ENCODE measurements around the gene ZFR2. TPM values are rescaled to one million over a fixed set of nuclear protein-coding genes. Genes with fewer than 3 reads are reported as not detected.

The ZFR2 gene
- total RNA-seq, 4 donors from 2014 or later = not detected

- TF ChIP-seq POLR2A (IDR thresholded peaks at IDR 0.05) = no peak
- TF ChIP-seq, protein P1, sequence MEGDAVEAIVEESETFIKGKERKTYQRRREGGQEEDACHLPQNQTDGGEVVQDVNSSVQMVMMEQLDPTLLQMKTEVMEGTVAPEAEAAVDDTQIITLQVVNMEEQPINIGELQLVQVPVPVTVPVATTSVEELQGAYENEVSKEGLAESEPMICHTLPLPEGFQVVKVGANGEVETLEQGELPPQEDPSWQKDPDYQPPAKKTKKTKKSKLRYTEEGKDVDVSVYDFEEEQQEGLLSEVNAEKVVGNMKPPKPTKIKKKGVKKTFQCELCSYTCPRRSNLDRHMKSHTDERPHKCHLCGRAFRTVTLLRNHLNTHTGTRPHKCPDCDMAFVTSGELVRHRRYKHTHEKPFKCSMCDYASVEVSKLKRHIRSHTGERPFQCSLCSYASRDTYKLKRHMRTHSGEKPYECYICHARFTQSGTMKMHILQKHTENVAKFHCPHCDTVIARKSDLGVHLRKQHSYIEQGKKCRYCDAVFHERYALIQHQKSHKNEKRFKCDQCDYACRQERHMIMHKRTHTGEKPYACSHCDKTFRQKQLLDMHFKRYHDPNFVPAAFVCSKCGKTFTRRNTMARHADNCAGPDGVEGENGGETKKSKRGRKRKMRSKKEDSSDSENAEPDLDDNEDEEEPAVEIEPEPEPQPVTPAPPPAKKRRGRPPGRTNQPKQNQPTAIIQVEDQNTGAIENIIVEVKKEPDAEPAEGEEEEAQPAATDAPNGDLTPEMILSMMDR (IDR thresholded peaks at IDR 0.05) = no peak
- Histone ChIP-seq H3K4me1 (no peaks in the 10 kb centered on the region), H3K4me3 (no peak overlapping the region), H3K9me3 (no peaks in the 10 kb centered on the region), H3K36me3 (no peaks in the 10 kb centered on the region), H3K27me3 (peaks cover 17 to 28% of the 10 kb centered on the region in 2 donors), H3K27ac (no peak overlapping the region)
- intact Hi-C loops (cut with DNase I; ENCODE audit: low total_unique reads) = no loop called here
- DNase-seq = no peak
Observed at GRCh38 chr19:3867971-3868769, 668 bp downstream of the ZFR2 start.

DNA sequence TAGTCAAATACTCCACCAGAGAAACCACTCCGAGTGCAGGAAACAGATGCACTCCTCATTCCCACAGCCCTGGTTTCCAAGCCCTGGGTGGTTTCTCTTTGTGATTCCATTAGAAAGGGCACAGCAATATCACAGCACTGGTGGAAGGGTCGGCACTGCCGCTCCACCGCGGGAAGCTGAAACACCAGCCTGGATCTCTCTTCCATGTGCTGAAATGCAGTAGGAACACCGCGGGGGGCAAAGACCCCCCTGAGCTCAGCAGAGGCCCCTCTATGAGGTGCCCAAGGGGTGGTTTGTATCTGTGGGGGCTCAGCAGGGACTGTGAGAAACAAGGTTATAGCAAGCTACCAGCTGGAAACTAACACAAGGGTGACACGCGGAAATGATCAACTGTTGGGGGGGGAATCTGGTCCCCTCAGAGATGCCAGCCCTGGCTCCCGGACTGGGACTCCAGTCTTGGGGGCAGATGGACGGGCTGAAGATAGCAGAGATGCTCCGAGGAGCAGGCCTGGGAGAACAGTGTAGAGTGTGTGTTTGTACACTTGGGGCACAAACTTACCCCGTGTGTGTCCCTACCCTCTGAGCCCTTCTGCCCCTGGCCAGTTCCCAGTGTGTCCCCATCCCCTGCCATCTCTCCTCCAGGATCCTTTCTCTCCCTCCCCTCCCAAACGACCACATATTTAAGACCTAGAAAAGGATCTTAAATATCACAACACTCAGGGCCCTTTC, 1.8 kb downstream of the ZFR2 start:
- Histone ChIP-seq H3K4me3 (no peak overlapping the region), H3K4me1 (no peaks in the 10 kb centered on the region), H3K27ac (no peak overlapping the region), H3K27me3 (peaks cover 17 to 28% of the 10 kb centered on the region in 2 donors), H3K9me3 (no peaks in the 10 kb centered on the region), H3K36me3 (no peaks in the 10 kb centered on the region)
- TF ChIP-seq POLR2A (IDR thresholded peaks at IDR 0.05) = no peak
- TF ChIP-seq, protein P1 (IDR thresholded peaks at IDR 0.05) = no peak
- intact Hi-C loops (cut with DNase I; ENCODE audit: low total_unique reads) = no loop called here
- no peak for DNase-seq

- no peak for TF ChIP-seq POLR2A (IDR thresholded peaks at IDR 0.05)
- TF ChIP-seq, protein P1 (IDR thresholded peaks at IDR 0.05) = no peak
- H3K27ac ChIP-seq = no peak overlapping the region
- no peaks in the 10 kb centered on the region for H3K36me3 ChIP-seq
- H3K4me3 ChIP-seq = no peak overlapping the region
- no peaks in the 10 kb centered on the region for H3K9me3 ChIP-seq
- H3K4me1 ChIP-seq = no peaks in the 10 kb centered on the region
- intact Hi-C loops (cut with DNase I; ENCODE audit: low total_unique reads) = no loop called here
- DNase-seq = no peak
- H3K27me3 ChIP-seq = peaks cover 9 to 13% of the 10 kb centered on the region in 2 donors
Observed at GRCh38 chr19:3863648-3864047, 5.2 kb downstream of the ZFR2 start.

- Histone ChIP-seq H3K36me3 (no peaks in the 10 kb centered on the region), H3K4me3 (no peak overlapping the region), H3K9me3 (no peaks in the 10 kb centered on the region), H3K27ac (no peak overlapping the region), H3K27me3 (peaks cover 2 to 6% of the 10 kb centered on the region in 2 donors), H3K4me1 (no peaks in the 10 kb centered on the region)
- TF ChIP-seq POLR2A (IDR thresholded peaks at IDR 0.05) = no peak
- intact Hi-C loops (cut with DNase I; ENCODE audit: low total_unique reads) = no loop called here
- DNase-seq = no peak
Observed at GRCh38 chr19:3862826-3863500, 5.9 kb downstream of the ZFR2 start.

- Histone ChIP-seq H3K9me3 (no peaks in the 10 kb centered on the region), H3K36me3 (no peaks in the 10 kb centered on the region), H3K4me3 (no peak overlapping the region), H3K4me1 (no peaks in the 10 kb centered on the region), H3K27ac (no peak overlapping the region), H3K27me3 (no peaks in the 10 kb centered on the region)
- intact Hi-C loops (cut with DNase I; ENCODE audit: low total_unique reads) = no loop called here
- no peak for TF ChIP-seq POLR2A (IDR thresholded peaks at IDR 0.05)
- TF ChIP-seq, protein P1 (IDR thresholded peaks at IDR 0.05) = no peak
- no peak for DNase-seq
Observed at GRCh38 chr19:3860499-3860898, 8.3 kb downstream of the ZFR2 start.
